Breast epithelium (tissue), 3 donors: ENCODE data around the gene CHD9.

Source experiments
- POLR2A ChIP-seq: fragments of 450-650 bp; IDR thresholded peaks from one replicate; pipeline ENCODE4 v1.6.1; 2016; ENCODE audit warnings: antibody characterized with exemption, mild to moderate bottlenecking, moderate library complexity
- TF ChIP-seq, protein P1 (sequence below), 3 donors: fragments of 450-650 bp; IDR thresholded peaks; one replicate each; pipeline ENCODE4 v1.5.1; 2016 to 2017; ENCODE audit warnings: antibody characterized with exemption in 3 of 3, mild to moderate bottlenecking in 3 of 3, moderate library complexity in 3 of 3

DNA sequence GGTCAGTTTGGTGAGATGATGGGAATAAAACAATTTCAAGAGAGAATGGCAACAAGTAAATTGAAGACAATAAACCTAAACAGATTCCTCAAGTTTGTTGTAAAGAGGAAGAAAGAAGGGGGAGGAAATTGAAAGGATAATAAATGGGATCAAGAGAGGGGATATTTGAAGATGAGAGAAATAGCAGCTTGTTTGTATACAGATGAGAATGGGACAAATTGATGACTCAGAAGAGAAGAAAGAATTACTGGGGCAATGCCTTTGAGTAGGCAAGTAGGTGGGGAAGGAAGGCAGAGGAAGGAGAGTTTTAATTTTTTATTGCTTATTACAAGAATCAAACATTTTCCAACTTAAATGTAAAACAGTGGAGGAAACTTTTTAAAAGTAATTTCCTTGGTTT lies 98.3 kb downstream of the CHD9 start:
- TF ChIP-seq, protein P1, sequence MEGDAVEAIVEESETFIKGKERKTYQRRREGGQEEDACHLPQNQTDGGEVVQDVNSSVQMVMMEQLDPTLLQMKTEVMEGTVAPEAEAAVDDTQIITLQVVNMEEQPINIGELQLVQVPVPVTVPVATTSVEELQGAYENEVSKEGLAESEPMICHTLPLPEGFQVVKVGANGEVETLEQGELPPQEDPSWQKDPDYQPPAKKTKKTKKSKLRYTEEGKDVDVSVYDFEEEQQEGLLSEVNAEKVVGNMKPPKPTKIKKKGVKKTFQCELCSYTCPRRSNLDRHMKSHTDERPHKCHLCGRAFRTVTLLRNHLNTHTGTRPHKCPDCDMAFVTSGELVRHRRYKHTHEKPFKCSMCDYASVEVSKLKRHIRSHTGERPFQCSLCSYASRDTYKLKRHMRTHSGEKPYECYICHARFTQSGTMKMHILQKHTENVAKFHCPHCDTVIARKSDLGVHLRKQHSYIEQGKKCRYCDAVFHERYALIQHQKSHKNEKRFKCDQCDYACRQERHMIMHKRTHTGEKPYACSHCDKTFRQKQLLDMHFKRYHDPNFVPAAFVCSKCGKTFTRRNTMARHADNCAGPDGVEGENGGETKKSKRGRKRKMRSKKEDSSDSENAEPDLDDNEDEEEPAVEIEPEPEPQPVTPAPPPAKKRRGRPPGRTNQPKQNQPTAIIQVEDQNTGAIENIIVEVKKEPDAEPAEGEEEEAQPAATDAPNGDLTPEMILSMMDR (IDR thresholded peaks at IDR 0.05) = no peak
- no peak for TF ChIP-seq POLR2A
